HTERT RPE-1 (cell line): ENCODE measurements around the gene SLF2.

Source experiments
- in situ Hi-C: fragments of 300-500 bp; cut with MboI; formaldehyde crosslinking; loops from 4 replicates; pipeline ENCODE4 v1.14.3; 2020; ENCODE audit warnings: low sequenced_read_pairs

The SLF2 gene

GRCh38 chr10:100979791-100980272, 67.1 kb downstream of the SLF2 start:
- in situ Hi-C loops, result no loop called here

- in situ Hi-C loops, result no loop called here
These were observed 67.5 kb downstream of the SLF2 start for GRCh38 chr10:100980311-100980710.

GRCh38 chr10:100980711-100981110, 67.9 kb downstream of the SLF2 start:
- in situ Hi-C loops, result no loop called here

- in situ Hi-C loops, result no loop called here
These were observed 68.5 kb downstream of the SLF2 start for GRCh38 chr10:100981178-100981772.

- in situ Hi-C loops, result no loop called here
These were observed 70.4 kb downstream of the SLF2 start for GRCh38 chr10:100982916-100983830.

- in situ Hi-C loops, result no loop called here
These were observed 71.3 kb downstream of the SLF2 start for GRCh38 chr10:100983868-100984671.

- in situ Hi-C loops, result no loop called here
These were observed 72.0 kb downstream of the SLF2 start for GRCh38 chr10:100984672-100985177.

- in situ Hi-C loops, result no loop called here
These were observed 72.6 kb downstream of the SLF2 start for GRCh38 chr10:100985336-100985735.

GRCh38 chr10:100986623-100986951, 73.8 kb downstream of the SLF2 start:
- in situ Hi-C loops, result no loop called here

- in situ Hi-C loops, result no loop called here
These were observed 74.4 kb downstream of the SLF2 start, which contains the start of the genes MRPL43 and TWNK for GRCh38 chr10:100986952-100987684. MRPL43 (minus strand) TSS chr10:100987497; CDS start chr10:100987443, 54 bp downstream. TWNK (plus strand) TSS chr10:100987543; CDS start chr10:100988211, 668 bp downstream.

- in situ Hi-C loops, result no loop called here
These were observed 74.9 kb downstream of the SLF2 start for GRCh38 chr10:100987685-100988049.

- in situ Hi-C loops, result no loop called here
These were observed 75.4 kb downstream of the SLF2 start for GRCh38 chr10:100988166-100988565.

- in situ Hi-C loops, result no loop called here
These were observed 76.3 kb downstream of the SLF2 start for GRCh38 chr10:100989088-100989487.

GRCh38 chr10:100993986-100994708, 81.4 kb downstream of the SLF2 start:
- in situ Hi-C loops, result no loop called here

GRCh38 chr10:100995181-100995580, 82.4 kb downstream of the SLF2 start:
- in situ Hi-C loops, result no loop called here

- in situ Hi-C loops, result no loop called here
These were observed 84.1 kb downstream of the SLF2 start for GRCh38 chr10:100996678-100997359.

GRCh38 chr10:100997360-100998182, 84.8 kb downstream of the SLF2 start:
- in situ Hi-C loops, result no loop called here
